ENCODE data around the gene SHC2. TPM values are rescaled to one million over a fixed set of nuclear protein-coding genes. Genes with fewer than 3 reads are reported as not detected.
"Not testable (repeated sequence)": the region's sequence is repeated elsewhere in the genome, so short reads cannot be mapped to it uniquely, and the experiment has no call there.

The SHC2 gene
- polyA plus RNA-seq, 4 donors = 24.6 to 39.6 (median 29.3) TPM

DNA sequence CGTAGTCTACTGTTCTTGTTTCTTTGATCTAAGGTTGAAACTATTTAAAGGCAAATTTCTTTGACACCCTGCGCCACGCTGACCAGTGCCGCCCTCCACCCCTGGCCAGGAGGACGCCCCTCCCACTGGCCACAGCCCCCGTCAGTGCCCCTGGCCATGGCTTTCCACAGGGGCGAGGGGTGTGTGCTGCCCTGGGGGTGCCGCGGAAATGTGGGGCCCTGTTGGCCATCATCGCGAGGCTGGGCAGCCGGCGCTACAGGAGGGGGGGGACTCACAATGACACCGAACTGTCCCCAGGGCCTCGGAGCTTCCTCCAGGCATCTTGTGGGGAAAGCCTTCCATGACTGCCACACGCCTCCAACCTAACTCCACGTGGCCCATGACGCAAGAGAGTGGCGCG is 10.9 kb downstream of the SHC2 start:
- DNase-seq (ENCODE audit: low read depth in 4 of 4, low spot score in 3 of 4) = no peak

DNA sequence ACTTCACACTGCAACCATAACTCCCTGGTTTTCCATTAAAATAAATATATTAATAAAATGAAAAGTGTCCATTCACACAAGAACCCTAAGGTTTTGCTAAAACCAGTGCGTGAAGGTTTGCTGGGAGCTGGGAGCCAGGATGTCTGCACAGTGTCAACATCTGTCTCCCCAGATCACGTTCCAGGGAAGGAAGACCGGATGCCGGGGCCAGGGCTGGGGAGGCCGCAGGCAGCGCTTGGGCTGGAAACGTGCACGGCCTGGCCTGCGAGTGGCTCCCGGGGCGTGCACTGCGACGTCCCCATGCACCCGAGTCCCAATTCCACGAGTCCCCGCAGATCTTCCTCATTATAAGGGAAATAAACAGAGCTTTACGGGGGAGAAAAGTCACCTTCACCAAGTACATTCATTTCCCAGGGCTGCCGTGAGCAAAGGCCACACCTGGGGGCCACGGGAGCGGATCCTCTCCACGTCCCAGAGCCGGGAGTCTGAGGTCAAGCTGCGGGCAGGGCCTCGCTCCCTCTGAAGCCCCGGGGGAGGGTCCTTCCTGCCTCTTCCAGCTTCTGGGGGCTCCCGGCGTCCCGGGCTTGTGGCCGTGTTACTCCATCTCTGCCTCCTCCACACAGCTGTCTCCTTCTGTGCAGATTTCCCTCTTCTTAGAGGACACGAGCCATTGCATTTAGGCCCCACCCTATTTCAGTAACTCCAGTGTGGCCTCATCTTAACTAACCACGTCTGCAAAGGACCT is 12.8 kb downstream of the SHC2 start:
- no peak for DNase-seq (ENCODE audit: low read depth in 4 of 4, low spot score in 3 of 4)

DNA sequence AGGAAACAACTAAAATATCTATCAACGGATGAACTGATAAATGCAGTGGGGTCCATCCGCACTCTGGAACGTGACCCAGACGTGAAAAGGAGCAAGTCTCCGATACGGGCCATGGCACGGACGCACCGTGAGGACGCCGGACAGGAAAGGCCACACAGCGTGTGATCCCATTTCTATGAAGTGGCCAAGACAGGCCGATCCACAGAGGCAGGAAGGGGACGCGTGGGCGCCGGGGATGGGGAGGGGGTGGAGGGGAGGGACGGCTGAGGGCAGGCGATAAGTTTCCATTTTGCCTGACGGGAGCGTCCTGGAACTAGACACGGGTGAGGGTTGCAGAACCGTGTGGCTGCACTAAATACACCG is 13.8 kb downstream of the SHC2 start:
- no peak for DNase-seq (ENCODE audit: low read depth in 4 of 4, low spot score in 3 of 4)

DNA sequence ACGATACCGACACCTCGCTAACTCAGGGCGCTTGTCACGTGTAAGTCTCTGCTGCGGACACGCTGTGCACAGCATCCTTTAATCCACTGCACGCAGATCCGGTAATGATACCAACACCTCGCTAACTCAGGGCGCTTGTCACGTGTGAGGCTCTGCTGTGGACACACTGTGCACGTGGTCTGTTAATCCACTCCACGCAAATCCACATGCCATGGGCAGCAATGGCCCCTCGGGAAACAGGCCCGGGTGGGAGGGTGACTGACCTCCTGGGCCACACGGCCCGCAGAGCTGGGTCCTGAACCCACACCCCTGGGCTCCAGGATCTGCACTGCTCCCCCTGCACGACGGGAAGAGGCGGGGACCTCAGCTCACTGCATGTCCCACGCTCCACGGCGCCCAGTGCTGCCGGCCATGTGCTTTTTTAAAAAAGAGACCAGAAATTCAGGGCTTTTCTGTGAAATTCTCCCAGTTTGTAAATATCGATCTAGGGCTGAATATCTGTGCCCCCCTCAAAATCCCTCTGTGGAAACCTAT is 16.1 kb downstream of the SHC2 start:
- no peak for DNase-seq (ENCODE audit: low read depth in 4 of 4, low spot score in 3 of 4)

DNA sequence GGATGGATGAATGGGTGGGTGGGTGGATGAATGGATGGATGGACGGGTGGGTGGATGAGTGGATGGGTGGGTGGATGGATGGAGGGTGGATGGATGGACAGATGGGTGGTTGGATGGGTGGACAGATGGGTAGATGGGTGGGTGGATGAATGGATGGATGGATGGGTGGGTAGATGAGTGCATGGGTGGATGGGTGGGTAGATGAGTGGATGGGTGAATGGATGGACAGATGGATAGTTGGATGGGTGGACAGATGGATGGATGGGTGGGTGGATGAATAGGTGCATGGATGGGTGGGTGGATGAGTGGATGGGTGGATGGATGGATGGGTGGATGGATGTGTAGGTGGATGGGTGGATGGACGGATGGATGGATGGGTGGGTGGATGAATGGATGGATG is 17.8 kb downstream of the SHC2 start:
- DNase-seq (ENCODE audit: low read depth in 4 of 4, low spot score in 3 of 4) = no peak

DNA sequence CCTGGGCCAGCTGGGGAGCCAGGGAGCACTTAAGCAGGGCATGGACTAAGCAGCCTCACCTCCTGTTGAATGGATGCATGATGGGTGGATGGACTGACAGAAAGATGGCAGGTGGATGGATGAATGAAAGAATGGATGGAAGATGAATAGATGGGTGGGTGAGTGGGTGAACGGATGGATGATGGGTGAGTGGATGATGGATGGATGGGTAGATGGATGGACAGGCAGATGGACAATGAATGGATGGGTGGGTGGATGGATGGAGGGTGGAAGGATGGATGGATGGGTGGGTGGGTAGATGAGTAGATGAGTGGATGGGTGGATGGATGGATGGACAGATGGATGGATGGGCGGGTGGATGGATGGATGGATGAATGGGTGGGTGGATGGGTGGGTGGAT is 18.7 kb downstream of the SHC2 start:
- no peak for DNase-seq (ENCODE audit: low read depth in 4 of 4, low spot score in 3 of 4)

DNA sequence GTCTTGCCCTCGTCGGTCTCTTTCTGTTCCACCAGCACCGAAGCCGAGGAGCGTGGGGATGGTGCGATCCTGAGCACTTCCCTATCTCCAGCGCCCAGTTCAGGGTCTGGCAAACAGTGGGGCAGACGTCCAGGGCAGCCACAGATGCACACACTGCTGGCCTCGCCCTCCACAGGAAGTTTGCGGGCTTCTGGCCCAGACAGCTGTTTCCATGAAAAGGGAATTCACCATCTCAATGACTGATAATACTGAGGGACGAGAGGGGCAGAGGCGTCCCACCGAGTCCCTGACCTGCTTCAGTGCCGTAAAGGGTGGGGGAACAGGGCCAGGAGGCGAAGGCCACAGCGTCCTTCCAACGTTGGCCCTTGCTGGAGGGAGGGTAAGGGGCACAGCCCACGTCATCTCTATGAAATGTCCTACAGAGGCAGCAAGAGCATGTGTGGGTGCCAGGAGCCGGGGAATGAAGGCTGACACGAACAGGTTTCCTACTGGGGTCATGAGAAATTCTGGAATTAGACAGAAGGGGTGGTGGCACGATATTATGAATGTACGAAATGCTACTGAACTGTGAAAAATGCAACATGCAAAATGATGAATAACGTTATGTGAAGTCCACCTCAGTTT is 19.5 kb downstream of the SHC2 start:
- no peak for DNase-seq (ENCODE audit: low read depth in 4 of 4, low spot score in 3 of 4)

DNA sequence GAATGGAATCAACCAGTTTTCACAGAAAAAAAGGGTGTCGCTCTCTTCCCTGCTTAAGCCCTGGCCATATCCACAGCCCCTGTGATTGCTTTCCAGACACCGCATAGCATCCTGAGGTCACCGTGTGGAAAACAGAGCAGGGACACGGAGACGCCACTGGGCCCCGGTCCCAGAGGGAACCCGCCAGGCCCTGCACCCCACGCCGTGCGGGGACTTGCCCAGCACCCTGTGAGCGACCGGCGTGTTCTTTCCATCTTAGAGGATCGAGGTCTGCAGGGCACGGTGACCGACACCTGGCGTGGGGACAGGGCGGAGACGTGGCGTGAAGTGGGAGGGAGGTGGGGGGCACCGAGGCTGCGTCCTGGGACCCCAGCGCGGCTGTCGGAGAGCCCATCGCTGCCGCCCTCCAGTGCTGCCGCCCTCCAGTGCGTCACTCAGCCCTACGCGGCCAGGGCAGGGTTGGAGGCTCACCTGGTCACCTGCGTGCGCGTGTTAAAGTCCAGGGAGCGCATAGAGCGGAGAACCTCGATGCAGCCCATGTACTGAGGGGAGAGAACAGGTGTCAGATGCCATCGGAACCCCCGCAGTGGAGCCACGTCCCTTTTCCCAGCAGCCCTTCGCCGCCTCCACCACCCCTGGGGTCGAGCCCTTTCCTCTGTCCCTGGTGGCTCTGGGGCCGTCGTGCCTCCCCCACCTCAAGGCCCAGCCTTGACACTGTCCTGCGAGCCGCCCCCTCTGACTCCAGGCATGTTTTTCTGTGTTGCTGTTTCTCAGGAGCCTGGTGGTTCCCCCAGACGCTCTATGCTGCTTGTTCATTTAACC is 20.2 kb downstream of the SHC2 start:
- DNase-seq (ENCODE audit: low read depth in 4 of 4, low spot score in 3 of 4) = no peak

DNA sequence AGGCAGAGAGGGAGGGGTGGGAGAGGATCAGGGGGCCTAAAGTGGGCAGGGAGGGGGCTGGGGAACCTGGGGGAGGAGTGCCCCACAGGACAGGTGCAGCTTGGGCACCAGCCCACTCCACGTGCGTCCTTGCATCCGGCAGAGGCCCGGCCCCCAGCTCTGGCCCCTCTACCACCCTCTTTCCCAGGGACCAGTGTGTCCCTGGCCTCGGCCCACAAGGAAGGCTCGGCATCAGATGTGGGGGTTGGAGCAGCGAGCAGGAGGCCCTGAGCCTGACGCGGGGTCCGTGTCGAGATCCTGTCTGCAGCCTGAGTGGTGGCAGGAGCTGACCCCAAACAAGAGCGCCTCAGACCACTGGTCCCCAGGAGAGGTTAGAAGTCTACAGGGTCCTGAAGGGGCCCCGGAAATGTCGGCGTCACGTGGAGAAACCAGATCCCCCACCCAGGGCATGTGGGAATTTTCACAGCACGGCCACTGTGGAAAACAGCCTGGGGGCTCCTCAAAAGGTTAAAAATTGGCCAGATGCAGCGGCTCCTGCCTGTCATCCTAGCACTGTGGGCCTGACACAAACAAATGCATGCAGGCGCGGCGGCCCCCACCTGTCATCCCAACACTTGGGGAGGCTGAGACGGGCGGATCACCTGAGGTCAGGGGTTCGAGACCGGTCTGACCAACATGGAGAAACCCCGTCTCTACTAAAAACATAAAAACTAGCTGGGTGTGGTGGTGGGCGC is 21.5 kb downstream of the SHC2 start:
- DNase-seq (ENCODE audit: low read depth in 4 of 4, low spot score in 3 of 4) = no peak

DNA sequence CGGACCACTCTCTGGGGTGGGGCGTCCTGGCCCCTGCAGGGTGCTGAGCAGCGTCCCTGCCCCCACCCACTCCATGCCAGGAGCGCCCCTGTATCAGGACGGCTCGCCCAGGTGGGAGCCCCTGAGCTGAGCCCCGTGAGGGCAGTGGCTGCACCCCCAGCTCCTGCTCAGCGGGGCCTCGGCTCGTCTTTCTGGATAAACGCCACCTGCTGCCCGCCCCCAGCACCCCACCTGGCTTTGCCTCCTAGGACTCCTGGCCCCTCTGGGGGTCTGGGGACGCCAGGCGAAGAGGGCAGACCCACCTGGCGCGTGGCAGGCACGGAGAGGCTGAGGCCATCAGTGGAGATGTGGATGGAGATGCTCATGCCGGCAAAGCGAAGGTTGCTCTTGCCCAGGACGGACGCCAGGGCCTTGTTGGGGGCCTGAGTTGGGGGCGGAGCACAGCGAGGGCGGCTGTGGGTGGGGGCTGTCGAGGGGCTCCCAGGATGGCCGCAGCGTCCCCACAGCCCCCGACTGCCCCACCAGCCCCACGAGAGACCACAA is 22.3 kb downstream of the SHC2 start:
- no peak for DNase-seq (ENCODE audit: low read depth in 4 of 4, low spot score in 3 of 4)

DNA sequence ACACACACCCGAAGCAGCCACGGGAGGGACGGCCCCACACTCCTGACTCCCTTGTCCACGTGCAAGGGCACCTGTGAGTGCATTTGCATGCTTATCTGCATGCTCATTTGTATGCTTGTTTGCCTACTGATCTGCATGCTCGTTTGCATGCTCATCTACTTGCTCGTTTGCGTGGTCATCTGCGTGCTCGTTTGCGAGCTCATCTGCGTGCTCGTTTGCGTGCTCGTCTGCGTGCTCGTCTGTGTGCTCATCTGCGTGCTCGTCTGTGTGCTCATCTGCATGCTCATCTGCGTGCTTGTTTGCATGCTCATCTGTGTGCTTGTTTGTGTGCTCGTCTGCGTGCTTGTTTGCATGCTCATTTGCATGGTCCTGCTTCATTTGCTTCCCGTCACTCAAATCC is 23.8 kb downstream of the SHC2 start:
- DNase-seq (ENCODE audit: low read depth in 4 of 4, low spot score in 3 of 4) = no peak

DNA sequence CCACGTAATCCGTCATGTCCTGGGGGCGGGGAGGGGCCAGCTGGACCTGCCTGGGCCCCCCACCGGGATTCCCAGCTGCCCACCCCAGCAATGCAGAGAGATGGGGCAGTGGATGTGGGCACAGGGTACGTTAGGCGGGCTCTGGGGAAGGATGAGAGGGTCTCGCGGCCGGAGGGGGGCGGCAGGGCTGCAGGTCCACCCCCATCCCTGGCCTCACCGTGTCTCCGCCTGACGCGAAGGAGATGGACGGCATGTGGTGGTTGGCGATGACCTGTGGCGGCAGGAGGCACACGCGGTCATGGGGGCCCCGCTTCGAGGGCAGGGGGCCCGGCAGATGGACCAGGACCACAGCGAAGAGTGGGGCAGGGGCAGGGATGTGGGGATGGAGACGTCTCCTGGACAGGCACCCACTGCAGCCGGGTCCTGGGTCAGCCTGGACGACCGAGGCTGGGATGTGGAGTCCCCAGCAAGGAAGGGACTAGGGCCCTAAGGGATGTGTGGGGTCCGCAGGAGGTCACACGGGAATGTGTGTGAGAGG is 24.4 kb downstream of the SHC2 start:
- no peak for DNase-seq (ENCODE audit: low read depth in 4 of 4, low spot score in 3 of 4)

DNA sequence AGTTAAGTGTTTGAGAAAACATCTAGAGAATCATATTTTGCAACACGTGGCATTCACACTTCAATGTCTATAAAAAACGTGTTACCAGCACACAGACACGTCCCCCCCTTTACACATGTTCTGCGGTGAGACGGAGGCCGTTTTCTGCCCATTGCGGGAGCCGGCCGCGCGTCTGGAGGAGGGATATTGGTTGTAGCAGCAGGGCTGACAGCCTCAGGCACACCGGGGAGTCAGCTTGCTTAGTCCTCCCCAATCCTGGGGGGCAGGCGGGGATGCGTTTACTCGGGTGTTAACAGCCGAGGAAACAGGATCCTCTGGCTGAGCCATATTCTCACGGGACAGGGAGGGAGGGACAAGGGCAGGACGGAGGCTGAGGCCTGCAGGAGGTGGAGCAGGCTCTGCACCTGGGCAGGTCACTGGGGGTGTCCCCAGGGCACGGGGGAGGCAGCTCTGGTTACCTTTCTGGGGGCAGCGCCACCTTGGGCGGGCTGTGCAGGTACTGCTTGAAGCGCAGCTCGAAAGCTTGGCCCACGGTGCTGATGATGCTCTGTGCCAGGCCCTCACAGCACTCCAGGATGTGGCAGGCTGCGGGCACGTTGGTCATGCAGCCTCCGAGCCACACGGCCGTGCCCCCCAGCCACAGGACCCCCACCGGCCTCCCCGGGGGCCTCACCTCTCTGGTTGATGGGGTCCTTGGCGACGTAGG is 25.0 kb downstream of the SHC2 start:
- DNase-seq (ENCODE audit: low read depth in 4 of 4, low spot score in 3 of 4) = no peak

DNA sequence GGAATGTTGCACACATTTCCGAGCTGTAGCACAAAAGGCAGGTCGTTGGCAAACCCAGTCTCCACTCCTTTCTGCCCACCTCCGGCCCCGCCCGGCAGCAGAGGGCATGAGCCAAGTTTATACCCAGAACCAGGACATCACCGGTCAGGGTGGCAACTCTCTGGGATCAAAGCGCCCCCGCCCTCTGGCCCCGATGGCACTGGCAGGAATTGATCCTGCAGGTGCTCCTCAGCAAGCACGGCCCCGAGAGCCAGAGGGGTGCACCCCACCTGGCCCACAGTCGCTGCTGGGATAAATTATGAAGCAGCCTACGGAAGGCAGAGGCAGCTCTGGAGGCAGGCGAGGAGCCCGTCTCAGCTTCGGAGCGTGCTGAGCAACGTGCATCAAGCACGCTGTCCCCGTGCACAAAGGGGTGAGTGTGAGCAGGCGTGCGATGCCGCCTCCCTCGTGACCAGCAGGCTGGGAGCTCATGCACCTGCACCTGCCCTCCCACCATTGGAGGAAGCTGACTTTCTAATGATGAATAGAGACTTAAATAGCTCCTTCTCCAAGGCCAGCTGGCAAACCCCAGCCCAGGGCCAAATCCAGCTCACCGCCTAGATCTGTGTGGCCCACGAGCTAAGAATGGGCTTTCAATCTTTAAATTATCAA is 25.7 kb downstream of the SHC2 start:
- DNase-seq (ENCODE audit: low read depth in 4 of 4, low spot score in 3 of 4) = no peak

DNA sequence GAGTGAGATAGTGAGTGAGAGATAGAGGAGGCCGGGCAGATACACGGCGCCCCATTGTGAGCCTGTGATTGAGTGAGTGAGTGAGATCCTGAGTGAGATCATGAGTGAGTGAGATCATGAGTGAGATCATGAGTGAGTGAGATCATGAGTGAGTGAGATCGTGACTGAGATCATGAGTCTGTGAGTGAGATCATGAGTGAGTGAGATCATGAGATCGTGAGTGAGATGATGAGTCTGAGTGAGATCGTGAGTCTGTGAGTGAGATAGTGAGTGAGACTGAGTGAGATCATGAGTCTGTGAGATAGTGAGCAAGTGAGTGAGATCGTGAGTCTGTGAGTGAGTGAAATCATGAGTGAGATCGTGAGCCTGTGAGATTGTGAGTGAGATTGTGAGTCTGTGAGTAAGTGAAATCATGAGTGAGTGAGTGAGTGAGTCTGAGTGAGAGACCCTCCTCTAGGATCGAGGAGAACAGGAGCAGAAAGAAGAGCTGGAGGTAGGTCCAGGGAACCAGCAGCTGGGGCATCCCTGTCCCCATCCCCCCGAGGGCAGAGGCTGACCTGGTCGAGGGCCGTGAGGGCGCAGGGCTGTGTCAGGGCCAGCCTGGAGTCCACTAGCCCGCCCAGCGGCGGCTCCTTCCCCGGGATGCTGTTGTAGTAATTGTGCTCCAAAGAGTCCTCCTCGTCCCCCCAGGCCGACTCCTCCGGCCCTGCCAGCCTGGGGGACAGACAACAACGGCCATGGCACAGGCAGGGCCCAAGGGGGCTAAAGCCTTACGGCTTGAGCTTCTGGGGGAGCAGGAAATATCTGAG is 26.5 kb downstream of the SHC2 start:
- no peak for DNase-seq (ENCODE audit: low read depth in 4 of 4, low spot score in 3 of 4)

DNA sequence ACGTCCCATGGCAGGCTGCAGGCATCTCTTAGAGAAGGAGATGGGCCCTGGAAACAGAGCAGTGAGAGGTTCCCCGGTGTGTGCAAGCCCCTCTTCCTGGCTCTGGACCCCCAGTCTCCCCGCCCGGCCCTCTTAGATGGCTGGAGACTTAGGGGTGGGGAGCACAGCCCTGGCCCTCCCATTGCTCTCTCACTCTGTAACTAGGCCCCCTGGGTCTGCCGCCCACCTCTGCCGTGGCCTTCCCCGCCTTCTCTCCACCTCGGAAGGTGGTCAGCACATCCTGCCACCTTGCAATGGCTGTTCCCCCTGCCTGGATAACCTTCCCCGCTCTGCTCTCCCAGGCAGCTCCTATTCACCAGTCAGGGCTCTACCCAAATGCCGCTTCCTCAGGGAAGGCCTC is 30.1 kb downstream of the SHC2 start:
- DNase-seq (ENCODE audit: low read depth in 4 of 4, low spot score in 3 of 4) = no peak

DNA sequence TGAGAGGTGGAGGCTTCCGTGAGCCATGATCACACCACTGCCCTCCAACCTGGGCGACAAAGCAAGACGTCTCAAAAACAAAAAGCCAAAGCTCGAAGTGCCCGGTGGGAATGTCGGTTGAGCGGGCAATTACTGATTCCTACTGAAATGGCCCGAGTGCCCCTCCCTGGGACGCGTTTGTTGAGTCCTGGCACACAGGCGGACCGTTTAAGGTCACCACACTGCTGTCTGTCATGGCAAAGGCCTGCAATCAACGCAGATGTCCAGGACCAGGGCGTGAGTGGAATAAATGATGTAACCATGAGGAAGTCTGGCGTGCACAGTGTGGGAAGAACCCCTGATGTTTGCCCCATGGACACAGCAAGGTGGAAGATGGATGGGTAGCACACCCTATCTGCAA is 32.7 kb downstream of the SHC2 start:
- no peak for DNase-seq (ENCODE audit: low read depth in 4 of 4, low spot score in 3 of 4)

DNA sequence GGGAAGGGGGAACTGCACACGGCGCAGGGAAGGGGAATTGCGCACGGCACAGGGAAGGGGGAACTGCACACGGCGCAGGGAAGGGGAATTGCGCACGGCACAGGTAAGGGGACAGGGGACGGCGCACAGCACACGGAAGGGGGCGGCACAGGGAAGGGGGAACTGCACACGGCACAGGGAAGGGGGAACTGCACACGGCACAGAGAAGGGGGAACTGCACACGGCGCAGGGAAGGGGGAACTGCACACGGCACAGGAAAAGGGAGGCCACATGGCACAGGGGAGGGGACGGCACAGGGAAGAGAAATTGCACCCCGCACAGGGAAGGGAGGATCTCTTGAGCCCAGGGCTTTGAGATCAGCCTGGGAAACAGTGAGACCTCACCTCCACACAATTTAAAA is 33.2 kb downstream of the SHC2 start:
- not testable (repeated sequence) for DNase-seq (ENCODE audit: low read depth in 4 of 4, low spot score in 3 of 4)
